Measurements from ENCODE around the gene SNRPA. TPM values are rescaled to one million over a fixed set of nuclear protein-coding genes. Genes with fewer than 3 reads are reported as not detected.

SNRPA gene
- total RNA-seq, 1 experiment from 2014 or later, result 160 TPM

- no TSS peak for BruUV-seq (replicated peaks)
- Mint-ChIP-seq H3K4me1 (ENCODE audit: insufficient read depth, unreplicated experiment) (peaks cover 31% of the 10 kb centered on the region), H3K36me3 (ENCODE audit: insufficient read depth, unreplicated experiment) (peaks cover 55% of the 10 kb centered on the region), H3K27me3 (ENCODE audit: insufficient read depth, unreplicated experiment) (no peaks in the 10 kb centered on the region), H3K9me3 (ENCODE audit: unreplicated experiment) (no peaks in the 10 kb centered on the region), H3K4me3 (ENCODE audit: unreplicated experiment) (peak overlapping the region; percentile 92), H3K27ac (ENCODE audit: low read depth, unreplicated experiment) (peak overlapping the region; percentile 95)
- intact Hi-C loops (cut with micrococcal nuclease), result loop anchor here (1.0 kb wide), 2 partner anchors 24 to 48 kb away; partner anchors contain the start of gene NUMBL
- CTCF ChIA-PET, result interaction anchor here (0.7 kb wide), 1 partner anchor 205 kb away, joined by 3 read pairs; no protein-coding TSS in a partner anchor
- DNase-seq (ENCODE audit: unreplicated experiment), result peak; percentile 95
- POLR2A ChIA-PET, result interaction anchor here (0.7 to 1.0 kb wide), 4 partner anchors 11 to 63 kb away, joined by 3 to 4 read pairs (median 4); partner anchors contain the start of genes NUMBL and RAB4B
- TF ChIP-seq CTCF (IDR thresholded peaks at IDR 0.05; ENCODE audit: unreplicated experiment), result no peak
These were observed 36.3 kb upstream of the SNRPA start for GRCh38 chr19:40714441-40715299.

GRCh38 chr19:40716031-40716481, 34.9 kb upstream of the SNRPA start:
- H3K9me3 Mint-ChIP-seq (ENCODE audit: unreplicated experiment), result no peaks in the 10 kb centered on the region
- CTCF ChIA-PET, result interaction anchor here (0.9 kb wide), 1 partner anchor 62 kb away, joined by 3 read pairs; the partner anchor contains the start of gene RAB4B
- POLR2A ChIA-PET, result interaction anchor here (0.7 to 2.4 kb wide), 32 partner anchors 8 to 1308 kb away, joined by 3 to 79 read pairs (median 6); partner anchors contain the start of genes ACTMAP, AXL, BLVRB and EGLN2

GRCh38 chr19:40716482-40717324, 34.3 kb upstream of the SNRPA start, which contains the start of the genes COQ8B and ITPKC:
COQ8B (minus strand) TSS chr19:40716886; CDS start chr19:40714632, 2,254 bp downstream.
ITPKC (plus strand) TSS chr19:40717112; CDS start chr19:40717136, 24 bp downstream.
- ChIA-PET CTCF (interaction anchor here (0.6 to 0.9 kb wide), 6 partner anchors 22 to 784 kb away, joined by 3 to 6 read pairs (median 3); partner anchors contain the start of gene RAB4B), POLR2A (interaction anchor here (0.6 to 2.4 kb wide), 48 partner anchors 9 to 1309 kb away, joined by 3 to 79 read pairs (median 4); partner anchors contain the start of genes ACTMAP, AXL, BLVRB and EGLN2)
- H3K27ac Mint-ChIP-seq (ENCODE audit: low read depth, unreplicated experiment), result peak within 1 kb of the TSS; percentile 95
- DNase-seq (ENCODE audit: unreplicated experiment), result peak; percentile 100
- TSS peak; percentile 75 for BruUV-seq (replicated peaks)
- H3K4me1 Mint-ChIP-seq (ENCODE audit: insufficient read depth, unreplicated experiment), result peaks cover 38% of the 10 kb centered on the region
- no peaks in the 10 kb centered on the region for H3K27me3 Mint-ChIP-seq (ENCODE audit: insufficient read depth, unreplicated experiment)
- H3K4me3 Mint-ChIP-seq (ENCODE audit: unreplicated experiment), result peak within 1 kb of the TSS; percentile 92
- intact Hi-C loops (cut with micrococcal nuclease), result loop anchor here (2.0 kb wide), 1 partner anchor 34 kb away; the partner anchor contains the start of genes ACTMAP and SNRPA
- no peak for TF ChIP-seq CTCF (IDR thresholded peaks at IDR 0.05; ENCODE audit: unreplicated experiment)
- H3K36me3 Mint-ChIP-seq (ENCODE audit: insufficient read depth, unreplicated experiment), result peaks cover 55% of the 10 kb centered on the region
- H3K9me3 Mint-ChIP-seq (ENCODE audit: unreplicated experiment), result no peaks in the 10 kb centered on the region

More at GRCh38 chr19:40716031-40716481, 34.9 kb upstream of the SNRPA start:
- Mint-ChIP-seq H3K4me3 (ENCODE audit: unreplicated experiment) (peak overlapping the region; percentile 92), H3K27me3 (ENCODE audit: insufficient read depth, unreplicated experiment) (no peaks in the 10 kb centered on the region), H3K27ac (ENCODE audit: low read depth, unreplicated experiment) (peak overlapping the region; percentile 95), H3K36me3 (ENCODE audit: insufficient read depth, unreplicated experiment) (peaks cover 58% of the 10 kb centered on the region), H3K4me1 (ENCODE audit: insufficient read depth, unreplicated experiment) (peaks cover 38% of the 10 kb centered on the region)
- BruUV-seq (replicated peaks), result no TSS peak
- intact Hi-C loops (cut with micrococcal nuclease), result loop anchor here (2.0 kb wide), 1 partner anchor 35 kb away; the partner anchor contains the start of genes ACTMAP and SNRPA
- peak; percentile 99 for DNase-seq (ENCODE audit: unreplicated experiment)
- TF ChIP-seq CTCF (IDR thresholded peaks at IDR 0.05; ENCODE audit: unreplicated experiment), result no peak

All from MCF 10A (cell line).